Measurements from ENCODE around the gene ZNF367.

ZNF367 gene

DNA sequence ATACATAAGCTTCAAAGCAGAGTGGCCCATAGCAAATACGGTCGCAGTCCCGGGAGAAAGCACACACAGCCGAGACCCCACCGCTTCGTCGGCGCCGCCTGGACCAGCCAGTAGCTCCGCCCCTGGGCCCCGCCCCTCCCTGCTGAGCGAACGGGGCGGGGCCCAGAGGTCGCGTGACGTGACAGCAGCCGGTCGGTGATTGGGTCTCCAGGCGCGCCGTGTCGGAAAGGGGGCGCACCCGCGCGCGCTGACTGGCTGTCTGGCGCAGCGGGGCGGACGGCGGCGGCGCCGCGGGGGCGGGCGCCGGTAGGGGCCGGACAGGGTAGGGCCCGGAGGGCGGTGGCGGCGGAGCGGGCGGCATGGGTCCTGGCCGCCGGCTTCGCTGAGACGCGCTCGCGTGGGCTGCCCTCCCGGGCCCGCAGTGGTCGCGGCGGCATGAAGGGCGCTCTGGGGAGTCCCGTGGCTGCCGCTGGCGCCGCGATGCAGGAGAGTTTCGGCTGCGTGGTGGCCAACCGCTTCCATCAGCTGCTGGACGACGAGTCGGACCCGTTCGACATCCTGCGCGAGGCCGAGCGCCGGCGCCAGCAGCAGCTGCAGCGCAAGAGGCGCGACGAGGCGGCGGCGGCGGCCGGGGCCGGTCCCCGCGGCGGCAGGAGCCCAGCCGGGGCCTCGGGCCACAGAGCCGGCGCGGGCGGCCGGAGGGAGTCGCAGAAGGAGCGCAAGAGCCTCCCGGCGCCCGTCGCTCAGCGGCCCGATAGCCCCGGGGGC is 31.9 kb upstream of the ZNF367 start, which contains the start of gene HABP4:
TSS of gene HABP4 (plus strand) at position 325 of the 768 bp plus-strand sequence. CDS start at position 436, 111 bp downstream.
- TF ChIP-seq GABPA (IDR thresholded peaks at IDR 0.05; ENCODE audit: low read depth) (no peak), SPI1 (IDR thresholded peaks at IDR 0.05; ENCODE audit: borderline replicate concordance, low read depth) (no peak), POLR2AphosphoS5 (IDR thresholded peaks at IDR 0.05; ENCODE audit: low read depth) (no peak)
- TF ChIP-seq, protein P1, sequence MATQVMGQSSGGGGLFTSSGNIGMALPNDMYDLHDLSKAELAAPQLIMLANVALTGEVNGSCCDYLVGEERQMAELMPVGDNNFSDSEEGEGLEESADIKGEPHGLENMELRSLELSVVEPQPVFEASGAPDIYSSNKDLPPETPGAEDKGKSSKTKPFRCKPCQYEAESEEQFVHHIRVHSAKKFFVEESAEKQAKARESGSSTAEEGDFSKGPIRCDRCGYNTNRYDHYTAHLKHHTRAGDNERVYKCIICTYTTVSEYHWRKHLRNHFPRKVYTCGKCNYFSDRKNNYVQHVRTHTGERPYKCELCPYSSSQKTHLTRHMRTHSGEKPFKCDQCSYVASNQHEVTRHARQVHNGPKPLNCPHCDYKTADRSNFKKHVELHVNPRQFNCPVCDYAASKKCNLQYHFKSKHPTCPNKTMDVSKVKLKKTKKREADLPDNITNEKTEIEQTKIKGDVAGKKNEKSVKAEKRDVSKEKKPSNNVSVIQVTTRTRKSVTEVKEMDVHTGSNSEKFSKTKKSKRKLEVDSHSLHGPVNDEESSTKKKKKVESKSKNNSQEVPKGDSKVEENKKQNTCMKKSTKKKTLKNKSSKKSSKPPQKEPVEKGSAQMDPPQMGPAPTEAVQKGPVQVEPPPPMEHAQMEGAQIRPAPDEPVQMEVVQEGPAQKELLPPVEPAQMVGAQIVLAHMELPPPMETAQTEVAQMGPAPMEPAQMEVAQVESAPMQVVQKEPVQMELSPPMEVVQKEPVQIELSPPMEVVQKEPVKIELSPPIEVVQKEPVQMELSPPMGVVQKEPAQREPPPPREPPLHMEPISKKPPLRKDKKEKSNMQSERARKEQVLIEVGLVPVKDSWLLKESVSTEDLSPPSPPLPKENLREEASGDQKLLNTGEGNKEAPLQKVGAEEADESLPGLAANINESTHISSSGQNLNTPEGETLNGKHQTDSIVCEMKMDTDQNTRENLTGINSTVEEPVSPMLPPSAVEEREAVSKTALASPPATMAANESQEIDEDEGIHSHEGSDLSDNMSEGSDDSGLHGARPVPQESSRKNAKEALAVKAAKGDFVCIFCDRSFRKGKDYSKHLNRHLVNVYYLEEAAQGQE (IDR thresholded peaks at IDR 0.05; ENCODE audit: insufficient replicate concordance, low read depth): no peak
- TF ChIP-seq, protein P2, sequence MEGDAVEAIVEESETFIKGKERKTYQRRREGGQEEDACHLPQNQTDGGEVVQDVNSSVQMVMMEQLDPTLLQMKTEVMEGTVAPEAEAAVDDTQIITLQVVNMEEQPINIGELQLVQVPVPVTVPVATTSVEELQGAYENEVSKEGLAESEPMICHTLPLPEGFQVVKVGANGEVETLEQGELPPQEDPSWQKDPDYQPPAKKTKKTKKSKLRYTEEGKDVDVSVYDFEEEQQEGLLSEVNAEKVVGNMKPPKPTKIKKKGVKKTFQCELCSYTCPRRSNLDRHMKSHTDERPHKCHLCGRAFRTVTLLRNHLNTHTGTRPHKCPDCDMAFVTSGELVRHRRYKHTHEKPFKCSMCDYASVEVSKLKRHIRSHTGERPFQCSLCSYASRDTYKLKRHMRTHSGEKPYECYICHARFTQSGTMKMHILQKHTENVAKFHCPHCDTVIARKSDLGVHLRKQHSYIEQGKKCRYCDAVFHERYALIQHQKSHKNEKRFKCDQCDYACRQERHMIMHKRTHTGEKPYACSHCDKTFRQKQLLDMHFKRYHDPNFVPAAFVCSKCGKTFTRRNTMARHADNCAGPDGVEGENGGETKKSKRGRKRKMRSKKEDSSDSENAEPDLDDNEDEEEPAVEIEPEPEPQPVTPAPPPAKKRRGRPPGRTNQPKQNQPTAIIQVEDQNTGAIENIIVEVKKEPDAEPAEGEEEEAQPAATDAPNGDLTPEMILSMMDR (IDR thresholded peaks at IDR 0.05; ENCODE audit: insufficient read depth, low read length): no peak
- Histone ChIP-seq H3K27ac (replicated peaks) (no peak within 1 kb of the TSS), H3K27me3 (ENCODE audit: insufficient read depth, poor library complexity, severe bottlenecking) (peaks cover 13% of the 10 kb centered on the region), H3K4me3 (replicated peaks; ENCODE audit: insufficient read depth, low read length) (peak within 1 kb of the TSS; percentile 70)
- DNase-seq (ENCODE audit: low read depth in 1 of 2, low spot score in 1 of 2): peak; percentile 75 to 87

DNA sequence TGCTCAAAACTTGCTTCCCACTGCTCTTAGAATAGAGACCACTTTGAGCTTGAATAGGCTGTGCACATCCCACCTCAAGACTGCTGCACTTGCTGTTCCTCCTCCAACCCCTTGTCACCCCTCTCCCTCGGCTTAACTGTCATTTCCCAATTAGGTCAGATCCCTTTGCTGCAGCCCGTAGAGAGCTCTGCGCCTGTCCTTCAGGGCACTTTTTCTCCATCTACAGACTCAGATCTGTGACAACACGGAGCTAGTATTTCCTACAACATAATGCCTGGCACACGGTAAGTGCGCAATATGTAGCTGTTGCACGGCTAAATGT is 31.3 kb upstream of the ZNF367 start:
- TF ChIP-seq GABPA (IDR thresholded peaks at IDR 0.05; ENCODE audit: low read depth) (no peak), SPI1 (IDR thresholded peaks at IDR 0.05; ENCODE audit: borderline replicate concordance, low read depth) (no peak), POLR2AphosphoS5 (IDR thresholded peaks at IDR 0.05; ENCODE audit: low read depth) (no peak)
- TF ChIP-seq, protein P2 (IDR thresholded peaks at IDR 0.05; ENCODE audit: insufficient read depth, low read length): no peak
- TF ChIP-seq, protein P1 (IDR thresholded peaks at IDR 0.05; ENCODE audit: insufficient replicate concordance, low read depth): no peak
- H3K27me3 ChIP-seq (ENCODE audit: insufficient read depth, poor library complexity, severe bottlenecking): peaks cover 13% of the 10 kb centered on the region
- DNase-seq (ENCODE audit: low read depth in 1 of 2, low spot score in 1 of 2): peak in 1 of 2 experiments; percentile 21
- peak overlapping the region; percentile 39 for H3K4me3 ChIP-seq (replicated peaks; ENCODE audit: insufficient read depth, low read length)
- no peak overlapping the region for H3K27ac ChIP-seq (replicated peaks)

DNA sequence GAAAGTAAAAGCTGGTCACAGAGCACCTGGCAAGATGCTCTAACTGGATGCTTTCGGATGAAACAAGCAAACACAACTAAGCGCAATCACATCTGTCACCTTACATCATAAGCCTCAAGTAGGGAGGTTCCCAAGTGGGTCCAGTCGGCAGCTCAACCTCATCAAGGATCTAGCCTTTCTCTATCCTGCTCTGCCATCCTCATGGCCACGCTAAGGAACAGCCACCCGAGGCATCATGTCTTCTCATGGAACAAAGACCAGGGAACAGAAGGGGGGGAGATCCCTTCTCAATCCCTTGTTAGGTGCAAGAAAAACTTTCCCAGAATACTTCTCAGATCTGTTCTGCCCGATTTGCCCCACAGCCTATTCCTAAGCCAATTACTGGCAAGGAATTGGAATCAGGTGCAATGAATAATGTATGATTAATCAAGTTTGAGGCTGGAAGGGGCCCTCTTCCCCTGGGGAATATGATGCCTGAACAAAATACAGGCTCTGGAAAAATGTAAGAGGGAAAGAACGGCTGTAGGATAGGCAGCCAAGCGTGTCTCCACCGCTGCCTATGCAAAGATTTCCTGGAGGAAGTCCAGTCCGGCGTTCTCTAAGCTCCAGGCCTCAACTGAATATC is 30.5 kb upstream of the ZNF367 start:
- TF ChIP-seq POLR2AphosphoS5 (IDR thresholded peaks at IDR 0.05; ENCODE audit: low read depth) (no peak), GABPA (IDR thresholded peaks at IDR 0.05; ENCODE audit: low read depth) (no peak), SPI1 (IDR thresholded peaks at IDR 0.05; ENCODE audit: borderline replicate concordance, low read depth) (no peak)
- TF ChIP-seq, protein P1 (IDR thresholded peaks at IDR 0.05; ENCODE audit: insufficient replicate concordance, low read depth): no peak
- TF ChIP-seq, protein P2 (IDR thresholded peaks at IDR 0.05; ENCODE audit: insufficient read depth, low read length): no peak
- H3K27me3 ChIP-seq (ENCODE audit: insufficient read depth, poor library complexity, severe bottlenecking): peaks cover 13% of the 10 kb centered on the region
- no peak overlapping the region for H3K27ac ChIP-seq (replicated peaks)
- no peak for DNase-seq (ENCODE audit: low read depth in 1 of 2, low spot score in 1 of 2)
- H3K4me3 ChIP-seq (replicated peaks; ENCODE audit: insufficient read depth, low read length): no peak overlapping the region

Measured in HL-60 (cell line).